Adrenal gland (tissue), 12 donors: ENCODE data around the gene CARD8. TPM values are rescaled to one million over a fixed set of nuclear protein-coding genes. Genes with fewer than 3 reads are reported as not detected.
A peak's percentile ranks its signal among the peaks of the same experiment; 100 is the strongest.

ENCODE experiments used
- DNase-seq, 7 donors: peaks; one replicate each; pipeline ENCODE4 v3.0.0-alpha.2; 2019 to 2020
- H3K27ac ChIP-seq, 5 donors: fragments of 200-600 bp; sonication (generic) in 4 of 5; 1 replicate in 3 of 5; 2 replicates in 2 of 5; pipeline versions ENCODE4 v1.5.1 to v1.8.0; 2016 to 2020; ENCODE audit warnings: mild to moderate bottlenecking in 1 of 5
- H3K27me3 ChIP-seq: fragments of 200-600 bp; 2 replicates; pipeline ENCODE4 v1.8.0; 2021
- H3K36me3 ChIP-seq, 2 donors: fragments of 200-600 bp; replicated peaks in 1 of 2; 1 replicate in 1 of 2; 2 replicates in 1 of 2; pipeline versions ENCODE4 v1.5.1 to v1.8.0; 2018 to 2022
- H3K4me1 ChIP-seq, 2 donors: fragments of 200-600 bp; replicated peaks in 1 of 2; 1 replicate in 1 of 2; 2 replicates in 1 of 2; pipeline versions ENCODE4 v1.5.1 to v1.8.0; 2018 to 2021
- H3K4me3 ChIP-seq, 4 donors: fragments of 200-600 bp; sonication (generic) in 3 of 4; one replicate each; pipeline ENCODE4 v1.5.1; 2016 to 2018
- H3K9me3 ChIP-seq, 3 donors: fragments of 200-600 bp; sonication (generic) in 1 of 3; replicated peaks in 1 of 3; 1 replicate in 2 of 3; 2 replicates in 1 of 3; pipeline versions ENCODE4 v1.5.1 to v1.8.0; 2016 to 2021
- POLR2A ChIP-seq, 2 donors: fragments of 450-650 bp; IDR thresholded peaks; one replicate each; pipeline ENCODE4 v1.6.1; 2017; ENCODE audit warnings: antibody characterized with exemption in 2 of 2, mild to moderate bottlenecking in 2 of 2, moderate library complexity in 1 of 2
- WGBS, 4 donors: extraction: QIAGEN DNeasy Blood & Tissue Kit in 2 of 4; methylation state at CpG; one replicate each; pipeline versions ENCODE4 v1.1.5 to v1.1.7; 2013 to 2017; 5-methylcytosine and 5-hydroxymethylcytosine counted together
- intact Hi-C, 2 donors: fragments of 100-400 bp; cut with DNase I; formaldehyde crosslinking; loops; one replicate each; pipeline versions ENCODE4 v1.14.1 to v1.15.0; 2022 to 2023
- polyA plus RNA-seq, 3 donors: library from polyadenylated mRNA; stranded (reverse); fragments of 200-250 nt in 2 of 3; fragments of 350-450 nt in 1 of 3; fragmentation: Illumina TruSeq in 1 of 3; extraction: RNeasy Lipid Tissue Mini Kit (QIAGEN cat#74804) in 1 of 3; gene quantifications; one replicate each; pipeline ENCODE4 v1.2.3, GENCODE V29; 2013 to 2014
- total RNA-seq, 9 donors: library from RNA; depleted of rRNA in 4 of 9; stranded (reverse); fragments of >200 nt in 4 of 9; fragments of 120-200 nt in 1 of 9; fragmentation: NEBNext Ultra II Directional in 1 of 9; extraction: Animal tissue kit (Norgen Biotek cat#: 25700) in 1 of 9; gene quantifications; one replicate each; pipeline versions ENCODE4 v1.1.0 to v1.2.4, GENCODE V29; 2013 to 2023
- TF ChIP-seq, protein P1 (sequence below), 6 experiments: fragments of 450-650 bp in 4 of 6; fragments of 200-600 bp in 2 of 6; sonication (generic) in 1 of 6; IDR thresholded peaks; 1 replicate in 5 of 6; 2 replicates in 1 of 6; pipeline versions ENCODE4 v1.5.1 to v1.8.0; 2016 to 2021; ENCODE audit warnings: antibody characterized with exemption in 6 of 6, mild to moderate bottlenecking in 2 of 6, moderate library complexity in 1 of 6
- donor health status: healthy with polysubstance abuse.
- donor health status: Bipolar disorder and iron deficiency.
- donor health status: DM: yes; HTN: yes; CAD: no.
- donor health status: DM: no; HTN: no; CAD: no.
- donor health status: DM: no; HTN: no; CAD: no.
- donor health status: DM: yes; HTN: yes; CAD: no.

The CARD8 gene
- total and polyA plus RNA-seq, 12 donors = 14.1 to 48.3 (median 32.7) TPM

DNA sequence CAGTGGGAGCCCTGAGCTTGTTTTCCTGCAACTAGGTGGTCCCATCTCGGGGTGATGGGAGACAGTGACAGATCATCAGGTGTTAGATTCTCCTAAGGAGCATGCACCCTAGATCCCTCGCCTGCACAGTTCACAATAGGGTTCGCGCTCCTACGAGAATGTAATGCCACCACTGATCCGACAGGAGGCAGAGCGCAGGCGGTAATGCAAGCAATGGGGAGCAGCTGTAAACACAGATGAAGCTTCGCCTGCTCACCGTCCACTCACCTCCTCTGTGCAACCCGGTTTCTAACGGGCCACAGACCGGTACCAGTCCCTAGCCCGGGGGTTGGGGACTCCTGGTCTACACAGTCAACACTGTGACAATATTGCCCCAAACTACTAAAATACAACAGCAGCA is 38.8 kb downstream of the CARD8 start:
- Histone ChIP-seq H3K36me3 (peaks cover 0 to 3% of the 10 kb centered on the region in 2 donors), H3K9me3 (no peaks in the 10 kb centered on the region), H3K27ac (no peak overlapping the region), H3K4me3 (no peak overlapping the region), H3K4me1 (no peaks in the 10 kb centered on the region), H3K27me3 (no peaks in the 10 kb centered on the region)
- WGBS, 4 donors = 78 to 93% (median 87%) methylated on average over 8 to 14 of the region's 14 CpGs
- TF ChIP-seq POLR2A (IDR thresholded peaks at IDR 0.05) = no peak
- intact Hi-C loops = no loop called here
- no peak for DNase-seq

GRCh38 chr19:48213959-48214358 is 41.8 kb downstream of the CARD8 start:
- no peaks in the 10 kb centered on the region for H3K4me1 ChIP-seq
- 93 to 96% (median 94%) methylated on average over 5 of the region's 5 CpGs for WGBS, 4 donors
- intact Hi-C loops = no loop called here
- H3K27ac ChIP-seq = no peak overlapping the region
- H3K9me3 ChIP-seq = no peaks in the 10 kb centered on the region
- no peaks in the 10 kb centered on the region for H3K27me3 ChIP-seq
- TF ChIP-seq, protein P1, sequence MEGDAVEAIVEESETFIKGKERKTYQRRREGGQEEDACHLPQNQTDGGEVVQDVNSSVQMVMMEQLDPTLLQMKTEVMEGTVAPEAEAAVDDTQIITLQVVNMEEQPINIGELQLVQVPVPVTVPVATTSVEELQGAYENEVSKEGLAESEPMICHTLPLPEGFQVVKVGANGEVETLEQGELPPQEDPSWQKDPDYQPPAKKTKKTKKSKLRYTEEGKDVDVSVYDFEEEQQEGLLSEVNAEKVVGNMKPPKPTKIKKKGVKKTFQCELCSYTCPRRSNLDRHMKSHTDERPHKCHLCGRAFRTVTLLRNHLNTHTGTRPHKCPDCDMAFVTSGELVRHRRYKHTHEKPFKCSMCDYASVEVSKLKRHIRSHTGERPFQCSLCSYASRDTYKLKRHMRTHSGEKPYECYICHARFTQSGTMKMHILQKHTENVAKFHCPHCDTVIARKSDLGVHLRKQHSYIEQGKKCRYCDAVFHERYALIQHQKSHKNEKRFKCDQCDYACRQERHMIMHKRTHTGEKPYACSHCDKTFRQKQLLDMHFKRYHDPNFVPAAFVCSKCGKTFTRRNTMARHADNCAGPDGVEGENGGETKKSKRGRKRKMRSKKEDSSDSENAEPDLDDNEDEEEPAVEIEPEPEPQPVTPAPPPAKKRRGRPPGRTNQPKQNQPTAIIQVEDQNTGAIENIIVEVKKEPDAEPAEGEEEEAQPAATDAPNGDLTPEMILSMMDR (IDR thresholded peaks at IDR 0.05) = no peak
- no peak for TF ChIP-seq POLR2A (IDR thresholded peaks at IDR 0.05)
- peaks cover 0 to 13% of the 10 kb centered on the region in 2 donors for H3K36me3 ChIP-seq
- DNase-seq = no peak
- no peak overlapping the region for H3K4me3 ChIP-seq

- no peak overlapping the region for H3K4me3 ChIP-seq
- 77 to 80% (median 79%) methylated on average over 3 of the region's 3 CpGs for WGBS, 4 donors
- no peak for TF ChIP-seq POLR2A (IDR thresholded peaks at IDR 0.05)
- TF ChIP-seq, protein P1 (IDR thresholded peaks at IDR 0.05) = no peak
- no peaks in the 10 kb centered on the region for H3K27me3 ChIP-seq
- no peak for DNase-seq
- H3K9me3 ChIP-seq = no peaks in the 10 kb centered on the region
- no peaks in the 10 kb centered on the region for H3K4me1 ChIP-seq
- peaks cover 0 to 10% of the 10 kb centered on the region in 2 donors for H3K36me3 ChIP-seq
- H3K27ac ChIP-seq = peak overlapping the region in 1 of 5 donors; percentile 26
- intact Hi-C loops = no loop called here
Observed at GRCh38 chr19:48210005-48210404, 45.7 kb downstream of the CARD8 start.

GRCh38 chr19:48206397-48207093 is 49.2 kb downstream of the CARD8 start:
- Histone ChIP-seq H3K27ac (no peak overlapping the region), H3K36me3 (peaks cover 0 to 6% of the 10 kb centered on the region in 2 donors), H3K9me3 (no peaks in the 10 kb centered on the region), H3K4me3 (no peak overlapping the region), H3K27me3 (no peaks in the 10 kb centered on the region), H3K4me1 (peaks cover 4 to 11% of the 10 kb centered on the region in 2 donors)
- 71 to 81% (median 76%) methylated on average over 9 of the region's 9 CpGs for WGBS, 4 donors
- intact Hi-C loops = no loop called here
- TF ChIP-seq, protein P1 (IDR thresholded peaks at IDR 0.05) = no peak
- TF ChIP-seq POLR2A (IDR thresholded peaks at IDR 0.05) = no peak
- DNase-seq = peak in 1 of 7 donors; percentile 41
